Measurements from ENCODE around the gene C15orf61. TPM values are rescaled to one million over a fixed set of nuclear protein-coding genes. Genes with fewer than 3 reads are reported as not detected.

C15orf61 gene
- 5.2 and 6.6 TPM in 2 replicates for total RNA-seq (2014; rRNA removed; shearing (Covaris generic))

DNA sequence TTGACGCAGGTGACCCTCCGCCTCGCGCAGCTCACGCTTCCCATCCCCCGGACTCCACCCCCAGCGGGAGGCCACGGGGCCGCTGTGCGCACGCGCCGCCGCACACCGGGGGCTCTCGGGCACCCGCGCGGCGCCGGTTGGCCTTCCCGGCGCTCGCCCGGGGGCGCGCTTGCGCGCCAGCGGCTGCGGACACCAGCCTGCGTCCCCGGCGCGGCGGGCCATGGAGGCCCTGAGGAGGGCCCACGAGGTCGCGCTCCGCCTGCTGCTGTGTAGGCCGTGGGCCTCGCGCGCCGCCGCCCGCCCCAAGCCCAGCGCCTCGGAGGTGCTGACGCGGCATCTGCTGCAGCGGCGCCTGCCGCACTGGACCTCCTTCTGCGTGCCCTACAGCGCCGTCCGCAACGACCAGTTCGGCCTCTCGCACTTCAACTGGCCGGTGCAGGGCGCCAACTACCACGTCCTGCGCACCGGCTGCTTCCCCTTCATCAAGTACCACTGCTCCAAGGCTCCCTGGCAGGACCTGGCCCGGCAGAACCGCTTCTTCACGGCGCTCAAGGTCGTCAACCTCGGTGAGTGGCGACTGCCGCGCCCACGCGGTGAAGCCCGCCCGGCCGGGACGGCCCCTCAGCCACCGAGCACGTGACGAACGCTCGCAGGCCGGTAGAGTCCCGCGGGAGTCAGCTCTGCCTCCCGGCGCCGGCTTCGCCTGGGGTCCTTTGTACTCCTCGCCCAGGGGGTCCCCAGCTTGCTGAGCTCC lies at the start of gene C15orf61:
C15orf61 (plus strand) TSS at position 103 of the 754 bp plus-strand sequence; CDS start at position 221, 118 bp downstream.
- H3K4me1 ChIP-seq: no peaks in the 10 kb centered on the region; the same call in 1 of the 2 replicates
- H3K27ac ChIP-seq: peak within 1 kb of the TSS; percentile 89
- no peaks in the 10 kb centered on the region for H3K9me3 ChIP-seq (replicated peaks)
- peak within 1 kb of the TSS; percentile 72 for H3K4me3 ChIP-seq
- H3K36me3 ChIP-seq: no peaks in the 10 kb centered on the region
- H3K27me3 ChIP-seq: no peaks in the 10 kb centered on the region
- peak; percentile 83 for DNase-seq

DNA sequence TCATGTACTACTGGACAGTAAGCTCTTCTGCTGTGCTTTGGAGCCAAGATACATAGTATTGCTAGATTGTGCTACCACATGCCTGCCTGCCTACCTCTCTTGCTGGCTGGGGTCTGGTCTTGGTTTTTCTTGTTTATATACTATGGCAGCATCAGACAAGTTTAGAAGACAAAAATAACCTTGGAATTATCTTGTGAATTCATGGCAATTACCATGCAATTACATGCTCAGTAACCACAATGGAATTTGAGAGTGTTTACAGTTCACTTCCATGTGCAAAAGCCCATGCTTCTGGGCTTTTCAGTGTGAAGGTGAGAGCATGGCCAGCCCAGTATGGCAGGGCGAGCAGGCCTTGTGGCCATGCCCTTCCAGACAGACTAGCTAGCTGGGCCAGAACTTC lies 48.0 kb upstream of the C15orf61 start:
- Histone ChIP-seq H3K27ac (peak overlapping the region; percentile 69), H3K9me3 (replicated peaks) (no peaks in the 10 kb centered on the region), H3K27me3 (no peaks in the 10 kb centered on the region), H3K4me1 (peaks cover 31% of the 10 kb centered on the region), H3K36me3 (no peaks in the 10 kb centered on the region), H3K4me3 (no peak overlapping the region)
- peak; percentile 55 to 70 for DNase-seq

DNA sequence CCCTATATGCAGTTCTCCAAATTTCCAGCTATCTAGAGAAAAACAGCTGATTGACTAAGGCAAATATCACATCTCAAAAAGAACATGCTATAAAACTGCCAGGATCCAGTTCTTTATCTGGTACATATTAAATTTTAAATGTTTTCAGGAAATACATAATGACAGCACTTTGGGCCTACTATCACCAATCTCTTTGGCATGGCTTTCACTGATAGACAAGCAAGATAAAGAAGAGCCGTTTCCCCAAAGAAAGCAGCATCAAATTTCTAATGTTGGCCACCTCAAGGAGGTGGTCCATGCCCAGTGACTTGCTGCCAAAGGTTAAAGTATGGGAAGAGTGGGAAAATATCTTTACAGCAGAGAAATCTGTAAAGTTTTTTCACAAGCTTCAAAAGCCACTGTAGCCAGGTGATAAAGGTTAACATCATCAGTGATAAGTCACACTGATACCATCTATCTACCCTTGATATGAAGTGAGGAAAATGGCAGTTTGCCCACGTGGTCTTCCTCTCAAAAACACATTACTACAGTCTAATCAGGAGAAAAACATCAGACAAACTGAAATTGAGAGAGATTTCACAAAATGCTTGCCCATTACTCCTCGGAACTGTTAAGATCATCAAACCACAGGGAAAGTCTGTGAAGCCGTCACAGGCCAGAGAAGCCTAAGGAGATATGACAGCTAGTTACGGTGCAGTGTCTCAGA lies 46.4 kb upstream of the C15orf61 start:
- no peaks in the 10 kb centered on the region for H3K36me3 ChIP-seq
- H3K4me3 ChIP-seq: no peak overlapping the region
- peaks cover 20% of the 10 kb centered on the region for H3K4me1 ChIP-seq
- H3K27me3 ChIP-seq: no peaks in the 10 kb centered on the region
- H3K9me3 ChIP-seq (replicated peaks): no peaks in the 10 kb centered on the region
- no peak overlapping the region for H3K27ac ChIP-seq
- no peak for DNase-seq

DNA sequence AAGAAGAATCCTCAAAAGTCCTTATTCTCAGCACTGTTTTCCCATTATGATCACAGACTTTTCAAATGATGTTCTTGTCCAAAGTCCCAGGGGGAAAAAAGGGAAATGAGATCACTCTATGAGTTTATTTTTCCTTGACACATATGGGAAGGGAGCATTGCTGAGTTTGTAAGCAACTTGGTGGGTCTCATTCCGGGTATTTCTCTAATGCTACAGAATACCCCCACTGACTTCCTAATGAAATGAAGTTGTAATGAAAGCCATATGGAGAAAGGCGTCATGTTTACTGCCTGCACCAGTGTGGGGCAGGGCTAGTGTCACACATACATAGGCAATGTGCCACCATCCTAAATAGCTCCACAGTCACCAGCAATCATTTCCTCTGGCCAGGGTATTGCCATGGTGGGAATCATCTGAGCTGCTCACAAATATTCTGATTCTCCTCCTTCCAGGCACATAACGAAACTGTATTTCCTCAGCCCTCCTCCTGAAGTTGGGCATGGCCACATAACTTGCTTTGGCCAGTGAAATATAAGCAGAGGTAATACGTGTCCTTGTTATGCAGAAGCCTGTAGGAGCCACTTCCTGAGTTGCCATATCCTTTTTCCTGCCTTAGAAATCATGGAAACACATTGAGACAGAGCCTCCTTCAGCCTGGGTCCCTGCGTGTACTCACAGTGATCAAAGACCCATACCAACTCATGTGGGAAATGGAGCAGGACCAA lies 41.0 kb upstream of the C15orf61 start:
- peaks cover 5% of the 10 kb centered on the region; the same call in 1 of the 2 replicates for H3K9me3 ChIP-seq (replicated peaks)
- DNase-seq: no peak
- H3K4me1 ChIP-seq: 0 out of 2 replicates have a peak, but pooled peaks cover 8% of the 10 kb centered on the region
- H3K4me3 ChIP-seq: no peak overlapping the region
- H3K27me3 ChIP-seq: no peaks in the 10 kb centered on the region
- H3K27ac ChIP-seq: no peak overlapping the region
- no peaks in the 10 kb centered on the region for H3K36me3 ChIP-seq

DNA sequence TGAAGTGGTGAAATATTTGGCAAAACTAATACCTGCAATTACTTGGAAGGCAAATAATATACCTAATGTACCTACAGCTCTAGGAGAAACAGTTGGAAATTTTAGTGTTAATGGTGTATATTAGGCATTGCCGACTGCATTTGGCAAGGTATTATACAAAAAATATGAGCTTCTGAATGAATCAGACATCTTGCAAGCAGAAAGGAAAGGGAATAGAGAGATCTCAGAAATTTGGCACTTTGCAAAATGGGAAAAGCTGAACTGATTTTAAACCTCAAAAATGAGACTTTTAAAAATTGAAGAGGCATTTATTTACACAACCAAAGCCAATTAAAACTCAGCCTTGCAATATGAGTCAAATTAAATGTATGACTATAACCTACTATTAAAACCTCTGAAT lies 40.2 kb upstream of the C15orf61 start:
- Histone ChIP-seq H3K9me3 (replicated peaks) (peaks cover 8% of the 10 kb centered on the region; the same call in 1 of the 2 replicates), H3K4me1 (0 out of 2 replicates have a peak, but pooled peaks cover 8% of the 10 kb centered on the region), H3K36me3 (no peaks in the 10 kb centered on the region), H3K27ac (no peak overlapping the region), H3K4me3 (no peak overlapping the region), H3K27me3 (no peaks in the 10 kb centered on the region)
- DNase-seq: no peak

DNA sequence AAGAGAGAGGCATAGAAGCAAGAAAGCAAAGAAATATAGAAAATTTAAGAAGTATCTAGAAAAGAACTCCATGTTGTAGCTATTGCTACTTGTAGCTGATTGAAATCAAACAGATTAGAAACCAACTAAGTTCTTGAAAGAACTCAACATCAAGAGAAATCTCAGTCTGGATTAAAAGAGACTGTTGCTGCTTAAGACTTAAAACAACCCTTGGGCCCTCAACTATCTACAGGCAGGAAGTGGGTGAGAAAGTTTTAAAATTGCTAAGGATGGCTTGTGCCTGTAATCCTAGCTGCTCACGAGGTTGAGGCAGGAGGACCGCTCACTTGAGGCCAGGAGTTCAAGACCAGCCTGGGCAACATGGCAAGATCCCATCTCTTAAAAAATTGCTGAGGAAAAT lies 39.3 kb upstream of the C15orf61 start:
- peaks cover 8% of the 10 kb centered on the region; the same call in 1 of the 2 replicates for H3K9me3 ChIP-seq (replicated peaks)

DNA sequence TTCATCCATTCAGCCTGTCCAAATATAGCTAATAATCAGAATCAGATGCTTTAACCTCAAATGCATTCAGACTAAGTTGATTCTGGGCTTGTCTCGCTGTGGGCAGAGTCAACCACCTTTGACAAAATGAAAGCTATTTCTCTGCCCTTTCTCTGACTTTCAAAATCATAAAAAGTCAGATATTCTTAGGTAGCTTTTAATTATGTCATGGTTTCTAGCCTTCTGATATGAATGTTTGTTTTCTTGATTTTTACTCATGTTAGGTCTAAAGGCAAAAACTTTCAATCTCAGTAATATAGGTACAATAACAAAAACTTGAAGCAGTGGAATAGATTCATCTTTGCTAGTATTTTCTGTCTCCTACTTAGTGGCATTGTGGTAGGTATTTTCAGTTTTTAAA lies 25.3 kb upstream of the C15orf61 start:
- Histone ChIP-seq H3K36me3 (no peaks in the 10 kb centered on the region), H3K27me3 (no peaks in the 10 kb centered on the region), H3K4me1 (no peaks in the 10 kb centered on the region), H3K9me3 (replicated peaks) (no peaks in the 10 kb centered on the region), H3K27ac (no peak overlapping the region), H3K4me3 (no peak overlapping the region)
- no peak for DNase-seq

More for the DNA sequence above, 39.3 kb upstream of the C15orf61 start:
- Histone ChIP-seq H3K27ac (no peak overlapping the region), H3K36me3 (no peaks in the 10 kb centered on the region), H3K4me3 (no peak overlapping the region), H3K27me3 (no peaks in the 10 kb centered on the region), H3K4me1 (0 out of 2 replicates have a peak, but pooled peaks cover 8% of the 10 kb centered on the region)
- no peak for DNase-seq

DNA sequence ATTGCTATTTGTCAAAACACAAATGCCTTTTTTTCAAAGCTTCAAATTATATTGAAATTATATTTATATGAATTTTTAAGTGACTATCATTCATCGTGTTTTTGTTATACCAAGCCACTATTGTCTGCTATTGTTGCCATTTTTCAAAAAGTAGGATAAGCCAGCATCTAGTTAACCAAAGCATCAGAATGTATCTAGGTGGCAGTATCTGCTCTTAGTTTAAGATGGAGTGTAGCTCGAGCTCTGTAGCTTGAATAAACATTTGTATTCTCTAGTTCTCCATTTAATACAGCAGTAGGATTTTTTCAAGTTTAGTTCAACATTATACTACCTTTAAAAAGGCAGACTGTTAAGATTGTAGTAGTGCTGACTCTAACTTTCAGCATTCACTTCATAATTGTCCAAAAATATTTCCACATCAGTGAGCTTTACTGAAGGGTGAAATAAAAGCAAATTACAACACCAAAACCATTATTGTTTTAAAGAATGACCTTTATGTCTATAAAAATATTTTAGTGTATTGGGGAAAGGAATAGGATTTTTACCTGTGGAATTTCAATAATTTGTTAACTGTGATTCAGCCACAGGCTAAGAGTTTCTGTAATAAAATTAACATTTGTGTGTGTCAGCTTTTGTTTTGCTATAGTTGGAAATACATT lies 19.6 kb upstream of the C15orf61 start:
- no peaks in the 10 kb centered on the region for H3K27me3 ChIP-seq
- DNase-seq: peak in 1 of 2 experiments; percentile 33
- no peak overlapping the region for H3K27ac ChIP-seq
- H3K36me3 ChIP-seq: no peaks in the 10 kb centered on the region
- no peak overlapping the region for H3K4me3 ChIP-seq
- no peaks in the 10 kb centered on the region; the same call in 1 of the 2 replicates for H3K4me1 ChIP-seq
- H3K9me3 ChIP-seq (replicated peaks): no peaks in the 10 kb centered on the region

DNA sequence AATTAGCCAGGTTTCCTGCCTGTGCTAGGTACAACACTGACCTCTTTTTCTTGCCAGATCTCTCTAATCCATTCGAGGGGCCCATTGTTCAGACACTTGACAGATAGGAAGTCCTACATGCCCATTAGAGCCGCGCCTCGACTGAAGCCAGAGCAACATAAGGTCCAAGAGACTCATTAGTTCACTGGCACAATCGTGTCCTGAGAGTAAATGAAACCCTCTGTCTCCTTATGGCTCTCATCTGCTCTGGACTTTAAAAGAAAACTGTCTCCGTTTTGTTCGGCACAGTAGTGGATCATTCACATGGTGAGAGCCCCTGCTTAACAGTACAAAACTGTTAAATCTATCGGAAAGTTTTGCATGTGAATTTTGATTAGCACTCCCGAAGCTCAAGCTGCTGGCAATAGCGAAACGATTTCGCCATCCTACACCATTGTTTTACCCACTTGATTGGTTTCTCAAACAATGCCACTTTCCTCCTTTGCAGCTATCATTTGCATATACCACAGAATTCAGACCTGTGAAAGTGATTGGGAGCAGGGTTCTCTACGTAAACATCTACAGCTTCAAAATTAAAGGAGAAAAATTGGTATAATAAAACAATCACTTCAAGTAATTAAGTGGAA lies 19.0 kb upstream of the C15orf61 start:
- no peaks in the 10 kb centered on the region for H3K36me3 ChIP-seq
- no peak for DNase-seq
- no peaks in the 10 kb centered on the region for H3K27me3 ChIP-seq
- H3K9me3 ChIP-seq (replicated peaks): no peaks in the 10 kb centered on the region
- H3K27ac ChIP-seq: no peak overlapping the region
- no peak overlapping the region for H3K4me3 ChIP-seq
- no peaks in the 10 kb centered on the region; the same call in 1 of the 2 replicates for H3K4me1 ChIP-seq

DNA sequence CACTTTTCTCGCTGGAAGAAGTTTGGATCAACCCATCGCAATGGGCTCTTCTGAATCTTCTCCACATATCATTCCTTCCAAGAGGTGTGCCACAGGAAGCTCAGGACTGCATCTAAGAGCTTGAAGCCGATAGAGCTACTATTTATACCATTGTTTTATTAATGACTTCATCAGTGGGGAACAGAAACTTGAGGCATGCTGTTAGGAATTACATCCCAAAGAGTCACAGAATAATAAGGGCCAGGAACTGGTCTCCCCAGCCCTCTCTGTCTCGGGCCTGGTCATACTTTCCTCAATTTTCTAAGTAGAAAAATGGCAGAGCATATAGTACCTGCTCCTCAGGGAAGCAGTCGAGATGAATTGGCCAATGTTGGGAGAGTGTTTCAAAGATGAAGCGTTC lies 16.9 kb upstream of the C15orf61 start:
- DNase-seq: no peak
- no peaks in the 10 kb centered on the region for H3K9me3 ChIP-seq (replicated peaks)
- no peaks in the 10 kb centered on the region for H3K27me3 ChIP-seq
- H3K4me1 ChIP-seq: no peaks in the 10 kb centered on the region; the same call in 1 of the 2 replicates
- H3K4me3 ChIP-seq: no peak overlapping the region
- no peaks in the 10 kb centered on the region for H3K36me3 ChIP-seq
- no peak overlapping the region for H3K27ac ChIP-seq

DNA sequence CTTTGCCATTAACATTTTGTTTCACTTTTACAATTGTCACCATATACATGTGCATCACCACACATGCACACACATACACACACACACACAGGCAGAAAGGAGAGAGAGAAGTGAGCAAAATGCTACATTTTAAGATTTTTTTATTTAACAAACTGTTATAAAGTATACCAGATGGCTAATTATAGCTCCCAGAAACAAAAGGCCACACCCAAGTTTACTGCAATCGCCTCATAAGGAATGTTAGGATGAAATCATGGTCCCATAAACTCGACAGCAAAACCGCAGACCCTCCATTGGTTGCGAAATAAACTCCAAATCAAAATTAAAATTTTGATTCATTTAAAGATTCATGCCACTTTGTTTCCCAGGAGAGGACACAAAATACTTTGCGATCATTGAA lies 16.1 kb upstream of the C15orf61 start:
- no peak for DNase-seq
- Histone ChIP-seq H3K27me3 (no peaks in the 10 kb centered on the region), H3K9me3 (replicated peaks) (no peaks in the 10 kb centered on the region), H3K4me1 (no peaks in the 10 kb centered on the region; the same call in 1 of the 2 replicates), H3K36me3 (no peaks in the 10 kb centered on the region), H3K4me3 (no peak overlapping the region), H3K27ac (no peak overlapping the region)

DNA sequence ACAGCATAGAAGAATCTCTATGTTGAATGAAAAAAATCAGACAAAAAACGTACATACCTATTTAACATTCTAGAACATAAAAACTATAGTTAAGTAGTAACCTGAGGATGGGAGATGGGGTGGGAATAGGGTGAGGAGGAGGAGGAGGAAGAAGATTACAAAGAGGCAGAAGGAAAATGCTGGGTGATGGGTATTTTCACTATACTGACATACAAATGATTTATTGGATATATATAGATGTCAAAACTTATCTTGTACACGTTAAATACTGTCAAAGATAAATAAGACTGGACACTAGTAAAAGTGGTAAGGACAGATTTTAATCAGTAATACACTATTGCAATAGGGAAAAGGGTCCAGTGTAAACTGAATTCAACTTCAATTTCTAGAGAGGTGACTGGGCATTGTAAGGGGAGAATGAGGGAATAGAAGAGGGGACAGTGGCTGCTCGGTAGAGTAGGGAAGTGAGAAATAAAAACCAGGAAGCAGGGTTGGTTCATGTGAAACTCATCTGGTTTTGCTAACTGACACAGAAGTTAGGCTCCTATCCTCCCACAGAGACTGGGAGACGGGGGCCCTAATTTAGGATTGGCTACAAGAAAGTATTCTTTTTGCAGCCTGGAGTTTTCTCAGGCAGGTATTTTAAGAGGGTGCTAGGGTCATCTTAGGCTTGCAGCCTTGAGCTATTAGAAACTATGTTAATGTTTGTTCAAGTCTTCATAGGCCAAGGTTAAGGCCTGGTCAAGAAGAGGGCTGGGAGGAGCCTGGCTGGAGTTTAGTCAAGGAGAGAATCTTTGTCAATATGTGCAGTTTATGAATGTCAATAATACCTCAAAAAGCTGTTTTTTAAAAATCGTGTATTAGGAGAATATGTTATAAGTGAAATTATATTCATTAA lies 15.0 kb upstream of the C15orf61 start:
- H3K4me1 ChIP-seq: peaks cover 2% of the 10 kb centered on the region; the same call in 1 of the 2 replicates
- H3K36me3 ChIP-seq: no peaks in the 10 kb centered on the region

More for the DNA sequence above, 15.0 kb upstream of the C15orf61 start:
- no peak overlapping the region for H3K4me3 ChIP-seq
- no peak for DNase-seq
- no peaks in the 10 kb centered on the region for H3K9me3 ChIP-seq (replicated peaks)
- H3K27ac ChIP-seq: no peak overlapping the region
- H3K27me3 ChIP-seq: no peaks in the 10 kb centered on the region

All from SJCRH30 (cell line).